DMS53 treated with DMSO at 0.1 percent for 48 hours (cell line): Measurements from ENCODE around the gene ZBTB6.
"Not testable (repeated sequence)": the region's sequence is repeated elsewhere in the genome, so short reads cannot be mapped to it uniquely, and the experiment has no call there.

Experiments used
- DNase-seq: peaks from one replicate; lab custom pipeline; 2025; ENCODE audit not compliant: unreplicated experiment; lab: John Stamatoyannopoulos, UW

The ZBTB6 gene

DNA sequence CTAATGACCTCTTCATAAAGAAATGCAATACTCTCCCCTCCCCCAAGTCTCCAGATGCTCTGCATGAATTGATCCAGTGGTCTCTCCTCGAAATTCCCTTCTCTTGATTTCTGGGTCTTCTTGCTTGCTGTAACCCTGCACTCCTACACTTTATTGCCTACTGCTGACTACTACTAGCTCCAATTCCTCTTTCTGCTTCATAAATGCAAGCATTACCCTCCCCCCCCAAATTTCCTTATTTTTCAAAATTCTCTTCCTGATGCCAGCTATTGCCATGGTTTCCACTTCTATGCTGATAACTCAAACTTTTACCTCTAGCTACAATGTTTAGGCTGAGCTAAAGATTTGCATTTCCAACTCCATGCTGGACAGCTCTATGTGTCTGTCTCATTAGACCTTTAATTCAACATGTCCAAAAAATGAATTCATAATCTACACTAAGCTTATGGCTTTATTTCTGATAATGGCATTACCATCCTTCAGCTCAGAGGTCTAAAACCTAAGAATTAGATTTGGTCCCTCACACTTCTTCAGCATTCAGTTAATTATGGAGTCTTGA, 16.8 kb upstream of the ZBTB6 start:
- DNase-seq = no peak

DNA sequence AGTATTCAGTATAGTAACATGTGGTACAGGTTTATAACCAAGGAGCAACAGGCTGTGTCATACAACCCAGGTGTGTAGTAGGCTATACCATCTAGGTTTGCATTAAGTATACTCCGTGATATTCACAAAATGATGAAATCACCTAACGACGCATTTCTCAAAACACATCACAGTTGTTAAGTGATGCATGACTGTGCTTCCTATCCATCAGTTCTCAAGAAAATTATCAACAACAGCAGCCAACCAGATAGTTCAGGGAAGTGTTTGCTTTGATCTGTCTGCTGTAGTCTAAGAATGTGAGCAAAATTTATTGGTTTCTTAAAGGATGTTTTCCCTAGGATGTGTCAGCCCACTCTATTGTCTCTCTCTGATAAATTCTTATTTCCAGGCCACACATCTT, 10.8 kb upstream of the ZBTB6 start:
- no peak for DNase-seq

DNA sequence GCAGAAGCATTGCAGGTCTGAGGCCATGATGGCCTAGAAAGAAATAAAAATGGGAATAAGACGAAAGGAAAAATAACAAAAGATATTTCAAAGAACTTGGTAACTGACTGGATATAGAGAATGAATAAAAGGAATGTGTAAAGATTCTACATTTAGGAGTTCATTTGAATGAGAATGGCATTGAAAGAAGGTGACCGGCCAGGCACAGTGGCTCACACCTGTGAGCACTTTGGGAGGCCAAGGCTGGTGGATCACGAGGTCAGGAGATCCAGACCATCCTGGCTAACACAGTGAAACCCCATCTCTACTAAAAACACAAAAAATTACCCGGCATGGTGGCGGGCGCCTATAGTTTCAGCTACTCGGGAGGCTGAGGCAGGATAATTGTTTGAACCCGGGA, 9.6 kb upstream of the ZBTB6 start:
- no peak for DNase-seq

DNA sequence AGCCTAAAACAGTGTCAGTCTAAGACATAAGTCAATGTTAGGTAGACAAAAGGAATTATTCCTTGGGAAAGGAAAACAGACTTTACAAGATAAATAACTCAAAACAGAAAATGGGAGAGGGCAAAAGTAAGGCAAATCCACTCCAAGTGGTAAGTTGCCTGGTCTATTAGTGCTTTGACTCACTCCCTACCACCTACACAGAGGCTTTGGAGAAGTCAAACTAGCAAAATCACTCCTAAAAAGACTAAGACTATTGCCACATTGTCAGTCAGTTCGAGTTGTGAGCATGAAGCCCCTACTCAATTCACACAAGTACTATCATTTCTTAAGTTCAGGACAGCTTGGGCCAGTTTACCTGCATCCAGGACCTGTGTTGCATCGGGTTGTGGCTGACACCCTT, 5.2 kb upstream of the ZBTB6 start:
- DNase-seq = no peak

DNA sequence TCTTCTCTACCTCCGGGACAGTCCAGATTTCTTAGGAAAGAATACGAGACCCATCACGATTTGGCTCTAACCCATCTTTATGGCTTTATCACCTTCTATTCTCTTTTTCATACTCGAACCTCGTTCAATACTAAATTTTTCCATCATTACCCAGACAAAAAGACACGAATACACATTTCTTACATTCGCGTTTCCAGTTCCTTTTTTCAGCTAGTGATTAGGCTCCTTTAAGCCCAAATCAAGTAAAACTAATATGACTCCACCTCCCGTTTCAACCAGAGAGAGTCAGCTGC, 506 bp downstream of the ZBTB6 start:
- DNase-seq = no peak

DNA sequence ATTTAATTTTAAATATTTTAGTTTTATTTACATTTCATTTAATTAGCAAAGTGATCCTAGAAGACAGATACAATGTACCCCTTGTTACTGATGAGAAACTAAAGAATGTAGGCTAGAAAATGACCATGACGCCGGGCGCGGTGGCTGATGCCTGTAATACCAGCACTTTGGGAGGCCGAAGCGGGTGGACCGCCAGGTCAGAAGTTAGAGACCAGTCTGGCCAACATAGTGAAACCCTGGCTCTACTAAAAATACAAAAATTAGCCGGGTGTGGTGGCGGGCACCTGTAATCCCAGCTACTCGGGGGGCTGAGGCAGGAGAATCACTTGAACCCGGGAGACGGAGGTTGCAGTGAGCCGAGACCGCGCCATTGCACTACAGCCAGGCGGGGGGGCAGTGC, 7.0 kb downstream of the ZBTB6 start:
- DNase-seq = not testable (repeated sequence)

DNA sequence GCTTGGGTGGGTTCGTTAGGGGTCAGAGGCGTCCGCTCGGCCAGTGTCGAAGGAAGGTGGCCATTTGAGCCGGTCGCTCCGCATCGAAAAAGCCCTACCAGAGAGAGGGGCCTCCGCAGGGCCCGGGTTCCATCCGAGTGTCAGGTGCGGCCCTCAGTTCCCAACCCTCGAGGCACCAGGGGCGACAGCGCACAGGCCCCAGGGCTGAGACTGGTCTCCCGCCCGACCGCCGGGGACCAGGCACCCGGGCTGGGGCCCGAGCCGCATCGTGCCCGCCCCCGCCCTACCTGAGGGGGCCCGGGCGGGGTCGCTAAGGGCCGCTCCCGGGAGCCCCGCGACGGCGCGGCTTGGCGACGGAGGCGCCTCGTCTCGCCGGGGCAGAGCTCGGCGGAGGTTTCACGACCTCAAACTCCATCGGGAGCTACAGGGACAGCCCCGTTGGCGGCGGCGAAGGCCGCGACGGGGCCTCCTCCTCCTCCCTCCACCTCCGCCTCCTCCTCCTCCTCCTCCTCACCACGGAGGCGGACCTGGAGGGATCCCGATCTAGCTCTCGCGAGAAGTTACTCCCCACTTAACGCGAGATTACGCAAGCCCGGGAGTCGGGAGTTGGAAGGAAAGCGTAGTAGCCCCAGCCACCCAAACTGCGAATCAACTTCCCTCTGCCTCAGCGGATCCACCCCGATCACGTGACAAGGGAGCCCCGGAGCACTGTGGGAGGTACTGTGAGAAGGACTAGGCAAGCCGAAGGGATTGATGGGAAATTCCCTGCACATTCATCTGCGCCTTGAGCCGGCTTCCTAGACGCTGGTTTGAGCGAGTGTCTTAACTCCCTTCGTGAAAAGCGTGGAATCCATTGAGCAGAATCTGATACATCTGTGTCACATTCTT, 8.1 kb downstream of the ZBTB6 start, which contains the start of gene RC3H2:
Gene RC3H2, minus strand, starts transcription at position 537 of the 888 bp plus-strand sequence. CDS start 7,850 bp downstream, outside the sequence.
- DNase-seq = peak; percentile 98

DNA sequence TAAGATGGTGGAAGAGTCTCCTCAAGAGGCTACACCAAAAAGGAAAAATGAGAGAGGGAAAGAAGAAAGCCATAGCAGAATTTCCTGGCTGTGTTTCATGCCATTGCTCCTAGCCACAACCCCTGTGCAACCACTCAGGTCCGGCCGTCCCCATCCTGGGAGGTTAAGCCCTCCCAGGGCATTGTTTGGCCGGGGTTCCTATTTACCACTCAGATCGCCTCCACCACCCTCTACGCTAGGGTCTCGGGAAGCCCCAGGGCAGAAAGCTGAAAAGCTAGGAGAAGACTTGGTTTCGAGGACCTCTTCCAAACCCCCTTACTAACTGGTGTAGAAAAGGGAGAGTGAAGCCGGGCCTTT, 8.7 kb downstream of the ZBTB6 start:
- peak; percentile 22 for DNase-seq

DNA sequence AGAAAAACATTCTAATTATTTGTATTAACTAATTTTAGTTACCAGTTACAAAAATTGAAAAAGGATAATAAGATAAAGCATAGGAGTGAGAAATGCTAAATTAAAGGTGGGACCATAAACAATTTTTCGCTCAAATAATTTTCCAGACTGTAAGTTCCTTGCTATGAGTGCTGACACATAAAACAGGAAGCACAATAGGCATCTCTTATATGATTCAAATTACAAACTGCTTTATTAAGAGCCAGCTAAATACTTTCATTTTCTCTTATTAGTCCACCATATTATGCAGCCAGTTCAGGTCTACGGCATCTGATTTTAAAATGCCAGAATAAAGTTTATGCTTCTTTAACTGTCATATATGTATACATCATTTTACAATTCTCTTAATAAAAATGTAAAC, 12.3 kb downstream of the ZBTB6 start:
- DNase-seq = no peak

DNA sequence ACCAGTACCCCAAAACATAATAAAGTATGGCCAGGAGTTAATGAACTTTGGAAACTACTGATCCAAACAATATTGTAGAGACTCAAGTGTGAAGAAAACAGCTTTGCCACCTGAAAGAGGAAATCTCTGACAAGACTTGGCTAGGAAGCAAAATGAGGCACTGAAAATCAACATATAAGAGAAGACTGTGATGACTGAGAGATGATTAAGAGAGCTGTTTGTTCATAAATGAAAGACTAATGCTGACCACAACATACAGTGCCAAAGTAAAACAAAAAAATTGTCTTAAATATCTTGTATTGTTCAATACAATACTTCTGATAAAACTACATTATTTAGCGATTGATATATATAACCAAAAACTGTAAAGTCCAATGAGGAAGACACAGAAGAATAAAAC, 15.2 kb downstream of the ZBTB6 start:
- DNase-seq = no peak

DNA sequence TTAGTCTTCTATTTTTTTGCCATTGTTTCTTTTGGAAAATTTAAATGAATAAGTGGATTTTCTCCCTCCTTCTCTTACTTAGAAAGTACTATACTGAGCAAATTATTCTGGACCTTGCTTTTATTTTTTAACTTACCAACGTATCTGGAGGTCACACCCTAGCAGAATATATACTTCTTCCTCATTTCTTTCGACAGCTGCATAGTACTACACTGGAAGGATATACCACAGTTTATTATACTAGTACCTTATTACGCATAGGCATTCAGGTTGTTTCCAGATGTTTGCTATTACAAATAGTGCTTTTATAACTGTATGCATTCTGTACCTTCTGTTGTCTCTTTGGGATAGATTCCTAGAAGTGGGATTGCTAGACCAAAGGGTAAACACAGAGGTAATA, 24.6 kb downstream of the ZBTB6 start:
- no peak for DNase-seq

DNA sequence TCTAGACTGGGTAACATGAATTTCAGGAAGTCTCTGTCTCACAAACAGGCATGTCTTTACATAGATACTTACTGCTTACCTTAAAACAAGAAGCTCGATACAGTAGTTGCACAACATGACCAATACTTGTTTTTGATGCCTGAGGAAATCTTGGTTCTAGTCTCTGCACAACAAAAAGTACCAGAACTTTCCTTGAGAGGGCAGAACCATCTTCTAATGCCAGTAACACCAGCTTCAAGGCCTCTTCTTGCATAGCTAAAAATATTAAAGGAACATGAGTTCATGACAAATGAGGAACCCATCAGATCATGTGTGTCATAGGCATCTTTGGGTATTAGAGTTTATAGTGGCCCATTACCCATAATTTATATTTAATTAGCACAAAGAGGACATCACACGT, 30.0 kb downstream of the ZBTB6 start:
- no peak for DNase-seq

DNA sequence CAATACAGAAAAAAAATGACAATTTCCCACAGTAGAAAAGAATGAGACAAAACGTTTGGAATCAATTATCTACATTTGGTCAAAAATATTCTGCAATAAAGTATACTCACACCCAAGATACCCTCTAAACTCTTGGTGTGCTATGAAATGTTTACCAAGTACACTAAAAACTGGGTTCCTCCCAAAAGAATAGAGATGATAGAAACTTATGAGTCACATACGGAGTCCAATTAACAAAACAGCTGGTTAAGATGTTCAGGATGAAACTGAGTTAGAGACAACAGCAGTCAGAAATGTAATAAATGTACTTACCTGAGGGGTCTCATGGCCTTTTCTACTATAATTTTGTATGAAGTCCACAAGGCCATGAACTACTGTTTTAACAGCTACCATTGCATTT, 33.7 kb downstream of the ZBTB6 start:
- DNase-seq = no peak

DNA sequence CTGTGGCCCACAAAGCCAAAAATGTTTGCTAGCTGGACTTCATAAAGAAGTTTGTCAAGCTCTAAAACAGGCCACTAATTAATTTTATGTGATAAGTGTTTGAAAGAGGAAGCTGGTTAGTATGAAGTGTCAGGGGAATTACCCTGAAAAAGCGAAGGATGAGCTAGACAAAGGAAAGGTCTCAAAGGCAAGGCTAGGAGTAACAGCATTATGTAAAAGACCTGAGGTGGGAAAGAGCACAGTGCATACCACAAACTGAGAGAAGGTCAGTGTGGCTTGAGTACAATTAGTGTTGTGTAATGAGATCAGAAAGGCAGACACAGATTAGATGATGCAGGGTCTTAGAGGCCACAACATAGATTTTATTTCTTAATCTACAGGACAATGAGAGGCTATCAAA, 37.6 kb downstream of the ZBTB6 start:
- no peak for DNase-seq

DNA sequence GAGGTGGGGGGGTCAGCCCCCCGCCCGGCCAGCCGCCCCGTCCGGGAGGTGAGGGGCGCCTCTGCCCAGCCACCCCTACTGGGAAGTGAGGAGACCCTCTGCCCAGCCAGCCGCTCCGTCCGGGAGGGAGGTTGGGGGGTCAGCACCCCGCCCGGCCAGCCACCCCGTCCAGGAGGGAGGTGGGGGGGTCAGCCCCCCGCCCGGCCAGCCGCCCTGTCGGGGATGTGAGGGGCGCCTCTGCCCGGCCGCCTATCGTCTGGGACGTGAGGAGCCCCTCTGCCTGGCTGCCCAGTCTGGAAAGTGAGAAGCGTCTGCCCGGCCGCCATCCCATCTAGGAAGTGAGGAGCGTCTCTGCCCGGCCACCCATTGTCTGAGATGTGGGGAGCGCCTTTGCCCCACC, 45.8 kb downstream of the ZBTB6 start:
- DNase-seq = not testable (repeated sequence)

DNA sequence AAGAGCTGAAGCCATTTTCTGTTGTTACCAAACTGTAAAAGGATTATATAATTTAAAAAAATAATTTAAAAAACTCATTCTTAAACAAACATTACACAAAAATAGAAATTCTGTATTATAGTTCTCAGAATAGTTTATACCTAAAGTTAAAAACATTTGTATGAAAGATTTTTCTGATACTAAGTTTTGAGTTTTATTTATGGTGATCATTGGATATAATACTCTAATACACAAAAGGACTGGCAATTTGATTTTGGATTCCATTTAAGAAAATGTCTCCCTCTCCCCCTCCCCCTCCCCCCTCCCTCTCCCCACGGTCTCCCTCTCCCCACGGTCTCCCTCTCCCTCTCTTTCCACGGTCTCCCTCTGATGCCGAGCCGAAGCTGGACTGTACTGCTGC, 47.0 kb downstream of the ZBTB6 start:
- DNase-seq = no peak

DNA sequence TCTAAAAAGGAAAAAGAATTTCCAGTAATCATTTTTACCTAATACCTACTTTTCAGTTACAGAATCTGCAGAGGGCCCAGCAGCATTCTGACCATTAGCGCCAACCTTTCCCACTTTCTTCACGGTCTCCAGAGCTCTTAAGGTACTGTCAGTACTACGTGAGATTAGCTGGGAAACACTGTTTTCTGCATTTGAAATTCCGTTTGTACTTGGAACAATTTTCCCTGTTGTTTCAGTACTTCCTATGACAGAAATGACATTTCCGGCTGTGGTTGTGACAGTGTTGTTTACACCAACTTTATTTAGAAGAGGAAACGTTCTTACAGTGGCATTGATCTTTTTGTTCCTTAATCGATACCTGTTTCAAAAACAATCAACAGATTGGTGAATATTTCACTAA, 47.8 kb downstream of the ZBTB6 start:
- no peak for DNase-seq

DNA sequence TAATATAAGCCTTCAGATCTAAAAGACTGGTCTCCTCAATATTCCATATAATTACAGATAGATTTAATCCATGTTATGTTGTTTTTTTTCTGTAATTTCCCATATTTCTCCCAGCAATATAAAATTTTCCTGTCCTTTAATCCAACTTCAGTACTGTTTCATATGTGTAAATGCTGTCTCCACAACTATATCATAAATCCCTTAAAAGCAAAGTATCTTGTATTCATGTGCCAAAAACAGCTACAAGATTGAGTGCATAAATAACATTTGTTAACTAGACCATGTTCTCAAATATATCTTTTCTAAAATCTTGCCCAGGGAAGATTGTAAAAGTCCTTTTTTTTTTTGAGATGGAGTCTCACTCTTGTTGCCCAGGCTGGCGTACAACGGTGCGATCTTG, 49.7 kb downstream of the ZBTB6 start:
- DNase-seq = no peak

DNA sequence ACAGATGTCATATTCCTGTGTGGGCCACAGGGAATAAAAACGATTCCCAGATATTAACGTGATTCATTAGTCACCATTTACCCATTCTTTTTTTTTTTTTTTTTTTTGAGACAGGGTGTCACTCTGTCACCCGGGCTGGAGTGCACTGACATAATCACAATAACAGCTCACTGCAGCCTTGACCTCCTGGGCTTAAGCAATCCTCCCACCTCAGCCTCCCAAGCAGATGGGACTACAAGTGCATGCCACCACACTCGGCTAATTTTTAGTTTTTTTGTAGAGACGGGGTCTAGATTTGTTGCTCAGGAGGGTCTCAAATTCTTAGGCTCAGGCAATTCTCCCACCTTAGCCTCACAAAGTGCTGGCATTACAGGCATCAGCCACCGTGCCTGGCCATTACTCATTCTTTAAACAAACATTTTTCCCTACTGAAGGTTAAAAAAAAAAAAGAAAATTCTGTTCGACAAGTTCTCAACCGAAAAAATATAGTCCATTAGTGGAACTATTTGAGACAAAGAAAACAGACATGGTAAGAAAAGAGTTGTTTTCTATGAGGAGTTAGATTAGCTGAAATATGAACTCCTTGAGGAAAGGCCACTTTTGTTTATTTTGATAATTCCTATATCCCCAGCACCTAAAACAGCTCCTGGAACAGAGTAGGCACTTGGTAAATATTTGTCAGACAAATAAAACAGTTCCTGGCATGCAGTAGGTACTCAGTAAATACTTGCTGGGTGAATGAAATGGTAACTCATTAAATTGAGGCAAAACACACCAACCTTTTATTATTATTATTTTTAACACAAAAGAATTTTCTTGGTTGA, 52.6 kb downstream of the ZBTB6 start:
- DNase-seq = peak; percentile 68
